ENCODE measurements around the gene SMC5.

DNA sequence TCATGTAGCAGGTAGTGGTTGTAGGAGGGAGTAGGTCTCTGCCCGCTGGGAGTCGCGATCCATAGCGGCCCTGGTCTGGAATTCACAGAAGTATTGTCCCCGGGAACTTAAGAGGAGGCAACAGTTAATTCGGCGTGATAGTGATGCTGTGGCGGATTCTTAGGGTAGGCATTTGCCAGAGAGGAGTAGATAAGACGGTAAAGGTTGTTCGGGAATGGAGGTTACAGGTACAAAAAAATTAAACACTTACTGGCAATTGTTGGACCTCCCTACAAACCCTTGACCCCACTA is 679 bp downstream of the SMC5 start:
- TF ChIP-seq, protein P1, sequence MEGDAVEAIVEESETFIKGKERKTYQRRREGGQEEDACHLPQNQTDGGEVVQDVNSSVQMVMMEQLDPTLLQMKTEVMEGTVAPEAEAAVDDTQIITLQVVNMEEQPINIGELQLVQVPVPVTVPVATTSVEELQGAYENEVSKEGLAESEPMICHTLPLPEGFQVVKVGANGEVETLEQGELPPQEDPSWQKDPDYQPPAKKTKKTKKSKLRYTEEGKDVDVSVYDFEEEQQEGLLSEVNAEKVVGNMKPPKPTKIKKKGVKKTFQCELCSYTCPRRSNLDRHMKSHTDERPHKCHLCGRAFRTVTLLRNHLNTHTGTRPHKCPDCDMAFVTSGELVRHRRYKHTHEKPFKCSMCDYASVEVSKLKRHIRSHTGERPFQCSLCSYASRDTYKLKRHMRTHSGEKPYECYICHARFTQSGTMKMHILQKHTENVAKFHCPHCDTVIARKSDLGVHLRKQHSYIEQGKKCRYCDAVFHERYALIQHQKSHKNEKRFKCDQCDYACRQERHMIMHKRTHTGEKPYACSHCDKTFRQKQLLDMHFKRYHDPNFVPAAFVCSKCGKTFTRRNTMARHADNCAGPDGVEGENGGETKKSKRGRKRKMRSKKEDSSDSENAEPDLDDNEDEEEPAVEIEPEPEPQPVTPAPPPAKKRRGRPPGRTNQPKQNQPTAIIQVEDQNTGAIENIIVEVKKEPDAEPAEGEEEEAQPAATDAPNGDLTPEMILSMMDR (IDR thresholded peaks at IDR 0.05; ENCODE audit: insufficient read depth, low read depth, low read length): no peak
- no peak for TF ChIP-seq EZH2 (IDR thresholded peaks at IDR 0.05; ENCODE audit: insufficient read depth, low read length)
